IPS DF 4.7 (cell line): ENCODE results near the gene RHOD.

ENCODE experiments used
- DNase-seq: peaks from one replicate; pipeline ENCODE4 v3.0.0-alpha.2; 2013; ENCODE audit warnings: low spot score; ENCODE audit errors: extremely low read depth

RHOD gene

GRCh38 chr11:67114275-67114896 is 57.7 kb downstream of the RHOD start:
- no peak for DNase-seq

GRCh38 chr11:67116758-67117105 is 60.1 kb downstream of the RHOD start:
- DNase-seq: no peak

GRCh38 chr11:67117176-67117575 is 60.5 kb downstream of the RHOD start:
- no peak for DNase-seq

- no peak for DNase-seq
Observed at GRCh38 chr11:67117672-67118180, 61.1 kb downstream of the RHOD start.

GRCh38 chr11:67118181-67118766 is 61.6 kb downstream of the RHOD start:
- no peak for DNase-seq

- DNase-seq: peak; percentile 83
Observed at GRCh38 chr11:67118801-67119584, 62.3 kb downstream of the RHOD start, which contains the start of gene KDM2A. TSS of gene KDM2A (plus strand) at chr11:67119263. CDS start at chr11:67121317, 2,054 bp downstream.

- no peak for DNase-seq
Observed at GRCh38 chr11:67119585-67120391, 63.1 kb downstream of the RHOD start.

- no peak for DNase-seq
Observed at GRCh38 chr11:67120456-67120855, 63.8 kb downstream of the RHOD start.

GRCh38 chr11:67120881-67121710 is 64.4 kb downstream of the RHOD start:
- DNase-seq: no peak
